Thoracic aorta (tissue), 2 donors: ENCODE measurements around the gene TCF20. TPM values are rescaled to one million over a fixed set of nuclear protein-coding genes. Genes with fewer than 3 reads are reported as not detected.

Source experiments
- ATAC-seq: fragments of 150-250 bp; one replicate; pipeline ENCODE4 v1.8.0; 2017; ENCODE audit warnings: low read depth; ENCODE audit not compliant: insufficient number of reproducible peaks, low FRiP score
- DNase-seq: peaks from one replicate; pipeline ENCODE4 v3.0.0-alpha.2; 2020; ENCODE audit warnings: low spot score
- H3K27ac ChIP-seq, 2 donors: fragments of 200-600 bp; sonication (generic); 1 replicate in 1 of 2; 2 replicates in 1 of 2; pipeline ENCODE4 v1.5.1; 2016; ENCODE audit warnings: mild to moderate bottlenecking in 2 of 2, moderate library complexity in 2 of 2
- H3K27me3 ChIP-seq: fragments of 200-600 bp; sonication (generic); replicated peaks from 2 replicates; pipeline ENCODE4 v1.6.0; 2016; ENCODE audit warnings: mild to moderate bottlenecking; ENCODE audit not compliant: insufficient read depth
- H3K36me3 ChIP-seq: fragments of 200-600 bp; sonication (generic); one replicate; pipeline ENCODE4 v1.5.1; 2016
- H3K4me1 ChIP-seq, 2 donors: fragments of 200-600 bp; sonication (generic); 1 replicate in 1 of 2; 2 replicates in 1 of 2; pipeline versions ENCODE4 v1.5.1 to v1.6.0; 2016; ENCODE audit warnings: low read depth in 2 of 2, mild to moderate bottlenecking in 1 of 2; ENCODE audit not compliant: control insufficient read depth in 1 of 2
- H3K4me3 ChIP-seq: fragments of 200-600 bp; sonication (generic); 2 replicates; pipeline ENCODE4 v1.5.1; 2016; ENCODE audit warnings: mild to moderate bottlenecking
- H3K9me3 ChIP-seq: fragments of 200-600 bp; sonication (generic); 2 replicates; pipeline ENCODE4 v1.5.1; 2016
- total RNA-seq, 2 donors: library from RNA; depleted of rRNA; stranded (reverse); fragments of >200 nt; gene quantifications; one replicate each; pipeline versions ENCODE4 v1.1.0 to v1.2.3, GENCODE V29; 2016
- TF ChIP-seq, protein P1 (sequence below): fragments of 200-600 bp; sonication (generic); IDR thresholded peaks from one replicate; pipeline ENCODE4 v1.5.1; 2019; ENCODE audit warnings: antibody characterized with exemption

TCF20 gene
- total RNA-seq, 2 donors from 2014 or later: 25.7 to 30.3 TPM

DNA sequence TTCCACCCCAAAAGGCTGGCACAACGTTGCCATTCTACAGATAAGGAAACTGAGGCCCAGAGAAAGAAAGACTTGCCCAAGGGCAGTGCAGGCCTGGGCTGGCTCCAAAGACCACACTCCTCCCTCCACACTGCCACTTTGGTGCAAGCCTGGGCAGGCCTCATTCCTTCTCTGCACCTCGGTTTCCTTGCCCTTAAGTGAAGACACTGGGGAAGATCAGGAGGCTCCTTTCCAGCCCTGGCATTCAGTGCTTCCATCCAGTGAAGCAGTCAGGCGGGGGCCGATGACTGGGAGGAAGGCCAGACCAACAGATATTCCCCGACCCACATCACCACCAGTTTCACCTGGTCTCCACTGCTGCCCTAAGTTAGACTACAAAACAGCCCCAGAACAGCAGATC is 18.3 kb upstream of the TCF20 start:
- H3K4me3 ChIP-seq: no peak overlapping the region
- H3K9me3 ChIP-seq: no peaks in the 10 kb centered on the region
- TF ChIP-seq, protein P1, sequence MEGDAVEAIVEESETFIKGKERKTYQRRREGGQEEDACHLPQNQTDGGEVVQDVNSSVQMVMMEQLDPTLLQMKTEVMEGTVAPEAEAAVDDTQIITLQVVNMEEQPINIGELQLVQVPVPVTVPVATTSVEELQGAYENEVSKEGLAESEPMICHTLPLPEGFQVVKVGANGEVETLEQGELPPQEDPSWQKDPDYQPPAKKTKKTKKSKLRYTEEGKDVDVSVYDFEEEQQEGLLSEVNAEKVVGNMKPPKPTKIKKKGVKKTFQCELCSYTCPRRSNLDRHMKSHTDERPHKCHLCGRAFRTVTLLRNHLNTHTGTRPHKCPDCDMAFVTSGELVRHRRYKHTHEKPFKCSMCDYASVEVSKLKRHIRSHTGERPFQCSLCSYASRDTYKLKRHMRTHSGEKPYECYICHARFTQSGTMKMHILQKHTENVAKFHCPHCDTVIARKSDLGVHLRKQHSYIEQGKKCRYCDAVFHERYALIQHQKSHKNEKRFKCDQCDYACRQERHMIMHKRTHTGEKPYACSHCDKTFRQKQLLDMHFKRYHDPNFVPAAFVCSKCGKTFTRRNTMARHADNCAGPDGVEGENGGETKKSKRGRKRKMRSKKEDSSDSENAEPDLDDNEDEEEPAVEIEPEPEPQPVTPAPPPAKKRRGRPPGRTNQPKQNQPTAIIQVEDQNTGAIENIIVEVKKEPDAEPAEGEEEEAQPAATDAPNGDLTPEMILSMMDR: no peak
- no peaks in the 10 kb centered on the region for H3K27me3 ChIP-seq
- H3K36me3 ChIP-seq: no peaks in the 10 kb centered on the region
- DNase-seq (no peak), ATAC-seq (no peak)
- no peak overlapping the region for H3K27ac ChIP-seq
- H3K4me1 ChIP-seq: peaks cover 2 to 7% of the 10 kb centered on the region in 2 donors

DNA sequence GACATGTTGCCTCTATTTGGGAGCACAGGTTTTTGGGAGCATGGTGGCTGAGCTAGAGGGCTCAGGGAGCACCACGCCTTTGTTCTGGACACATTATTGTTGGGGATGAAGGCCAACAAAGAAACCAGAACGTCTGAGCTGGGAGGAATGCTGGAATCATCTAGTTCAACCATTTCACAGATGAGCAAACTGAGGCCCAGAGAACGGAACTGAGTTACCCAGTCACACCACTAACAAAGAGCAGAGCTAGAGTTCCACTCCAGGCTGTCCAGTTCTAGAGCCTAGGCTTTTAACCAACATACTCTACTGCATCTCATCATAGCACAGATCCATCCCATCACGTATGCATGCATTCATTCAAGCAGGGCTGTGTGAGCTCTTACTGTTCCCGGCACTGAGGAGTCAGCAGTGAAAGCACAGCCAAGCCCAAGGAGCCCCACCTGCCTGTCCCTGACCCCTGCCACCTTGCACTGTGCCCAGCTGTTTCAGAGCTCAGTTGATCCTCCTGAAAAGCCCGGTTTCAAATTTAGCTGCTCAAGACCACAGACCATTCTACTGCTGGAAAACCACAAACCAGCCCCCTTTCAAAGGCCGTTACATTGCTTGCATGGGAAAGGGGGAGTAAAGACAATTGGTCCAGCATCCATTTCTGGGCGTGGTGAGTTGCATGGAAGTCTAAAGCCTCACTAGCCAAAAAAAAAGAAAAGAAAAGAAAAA is 16.9 kb upstream of the TCF20 start:
- Histone ChIP-seq H3K9me3 (no peaks in the 10 kb centered on the region), H3K27me3 (no peaks in the 10 kb centered on the region), H3K4me1 (peaks cover 7 to 16% of the 10 kb centered on the region in 2 donors), H3K27ac (no peak overlapping the region), H3K36me3 (no peaks in the 10 kb centered on the region), H3K4me3 (no peak overlapping the region)
- ATAC-seq (no peak), DNase-seq (no peak)
- TF ChIP-seq, protein P1: no peak

DNA sequence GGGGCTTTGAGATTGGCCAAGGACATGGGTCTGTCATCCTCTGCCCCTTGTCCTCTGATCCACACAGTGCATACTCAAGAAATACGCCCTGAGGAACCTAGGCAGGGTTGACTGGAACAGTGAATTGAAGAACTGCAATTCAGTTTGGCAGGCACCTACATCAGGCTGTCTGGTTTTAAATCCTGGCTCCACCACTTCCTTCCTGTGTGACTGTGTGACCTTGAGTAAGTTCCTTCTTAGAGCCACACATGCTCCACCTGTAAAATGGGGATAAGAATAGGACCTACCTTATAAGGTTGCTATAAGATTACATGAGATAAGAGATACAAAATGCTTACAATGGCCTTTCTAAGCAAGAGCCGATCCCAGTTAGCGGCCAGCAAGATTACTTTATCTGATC is 15.8 kb upstream of the TCF20 start:
- TF ChIP-seq, protein P1: no peak
- no peak for ATAC-seq
- Histone ChIP-seq H3K9me3 (no peaks in the 10 kb centered on the region), H3K4me1 (peaks cover 7 to 16% of the 10 kb centered on the region in 2 donors), H3K36me3 (no peaks in the 10 kb centered on the region), H3K27me3 (no peaks in the 10 kb centered on the region), H3K4me3 (no peak overlapping the region), H3K27ac (no peak overlapping the region)
- DNase-seq: no peak

DNA sequence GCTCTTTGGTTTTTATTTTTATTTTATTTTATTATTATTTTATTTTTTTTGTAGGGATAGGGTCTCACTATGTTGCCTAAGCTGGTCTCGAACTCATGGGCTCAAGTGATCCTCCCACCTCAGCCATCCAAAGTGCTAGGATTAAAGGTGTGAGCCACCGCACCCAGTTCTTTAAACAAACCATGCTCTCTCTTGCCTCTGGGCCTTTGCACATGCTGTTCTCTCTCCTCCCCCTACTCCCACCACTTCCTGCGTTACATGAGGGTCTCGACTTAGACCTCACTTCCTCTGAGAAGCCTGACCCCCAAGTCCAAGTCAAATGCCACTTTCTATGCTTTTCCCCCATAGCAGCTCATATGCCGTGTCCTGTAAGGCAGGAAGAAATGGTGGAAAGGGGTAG is 15.2 kb upstream of the TCF20 start:
- TF ChIP-seq, protein P1: no peak
- H3K36me3 ChIP-seq: no peaks in the 10 kb centered on the region
- DNase-seq (no peak), ATAC-seq (no peak)
- H3K27me3 ChIP-seq: no peaks in the 10 kb centered on the region
- no peak overlapping the region for H3K27ac ChIP-seq
- peaks cover 7 to 16% of the 10 kb centered on the region in 2 donors for H3K4me1 ChIP-seq
- H3K9me3 ChIP-seq: no peaks in the 10 kb centered on the region
- H3K4me3 ChIP-seq: no peak overlapping the region

DNA sequence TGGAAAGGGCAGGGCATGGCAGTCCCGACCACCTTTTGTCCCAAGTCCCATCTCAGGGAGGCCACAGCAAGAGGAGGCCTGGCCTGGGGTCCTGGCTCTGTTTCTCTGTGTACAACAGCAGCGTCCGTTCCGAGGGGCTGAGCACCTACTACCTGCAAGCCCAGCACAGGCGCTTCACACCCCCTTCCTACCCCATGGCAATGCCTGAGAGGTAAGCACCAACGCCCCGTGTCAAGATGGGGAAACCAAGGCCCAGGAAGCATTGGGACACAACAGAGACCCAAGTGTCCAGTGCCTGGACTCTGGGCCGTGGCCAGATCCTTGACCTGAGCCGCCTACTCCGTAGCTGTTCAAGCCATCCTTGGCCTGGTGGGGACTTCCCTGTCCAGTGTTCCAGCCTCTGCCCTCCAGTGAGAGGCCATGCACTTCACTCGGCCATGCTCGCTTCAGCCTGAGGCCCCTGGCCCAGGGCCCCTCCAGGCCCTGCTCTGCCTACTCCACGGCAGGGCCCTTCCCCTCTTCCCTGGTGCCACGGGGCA is 14.3 kb upstream of the TCF20 start:
- Histone ChIP-seq H3K9me3 (no peaks in the 10 kb centered on the region), H3K27me3 (no peaks in the 10 kb centered on the region), H3K27ac (no peak overlapping the region), H3K36me3 (no peaks in the 10 kb centered on the region), H3K4me3 (no peak overlapping the region), H3K4me1 (peaks cover 7 to 16% of the 10 kb centered on the region in 2 donors)
- DNase-seq (no peak), ATAC-seq (no peak)
- TF ChIP-seq, protein P1: no peak
